WTC11 (cell line): ENCODE data around the gene GIPC2. TPM values are rescaled to one million over a fixed set of nuclear protein-coding genes. Genes with fewer than 3 reads are reported as not detected.

ENCODE experiments used
- ATAC-seq: fragments of 200-7000 bp; cut with Tn5 transposase; 2 replicates; pipeline ENCODE4 v1.10.0; 2021; ENCODE audit warnings: mild to moderate bottlenecking, moderate library complexity
- CTCF ChIA-PET: fragments of 300-600 bp; sonication (Branson Sonifier 250); formaldehyde crosslinking; loops from one replicate; lab custom pipeline; 2021; ENCODE audit warnings: antibody characterized with exemption; lab: Charles Lee
- POLR2A ChIA-PET: fragments of 350-600 bp; sonication (Branson Sonifier 250); formaldehyde crosslinking; loops from one replicate; lab custom pipeline; 2021; ENCODE audit warnings: antibody characterized with exemption; lab: Charles Lee
- DNase-seq: peaks from one replicate; pipeline ENCODE4 v3.0.0; 2021; ENCODE audit warnings: low spot score
- H3K27ac Mint-ChIP-seq: 2 replicates; pipeline ENCODE4 v1.8.0; 2021; ENCODE audit warnings: mixed read lengths
- H3K27me3 Mint-ChIP-seq: 2 replicates; pipeline ENCODE4 v1.8.0; 2021; ENCODE audit warnings: low read depth, mild to moderate bottlenecking, moderate library complexity, mixed read lengths
- H3K36me3 Mint-ChIP-seq: 2 replicates; pipeline ENCODE4 v1.8.0; 2021; ENCODE audit warnings: mixed read lengths
- H3K4me1 Mint-ChIP-seq: 2 replicates; pipeline ENCODE4 v1.8.0; 2022; ENCODE audit warnings: mixed read lengths
- H3K4me3 Mint-ChIP-seq: 2 replicates; pipeline ENCODE4 v1.8.0; 2021; ENCODE audit warnings: mild to moderate bottlenecking, moderate library complexity, mixed read lengths
- H3K9me3 Mint-ChIP-seq: 2 replicates; pipeline ENCODE4 v1.8.0; 2021; ENCODE audit warnings: mixed read lengths
- AFF4 ChIP-seq: sonication (generic); formaldehyde crosslinking; IDR thresholded peaks from 2 replicates; pipeline ENCODE4 v1.8.1; 2023; ENCODE audit warnings: mild to moderate bottlenecking, missing genetic modification reagents, borderline replicate concordance
- CREB1 ChIP-seq: sonication (generic); formaldehyde crosslinking; IDR thresholded peaks from 2 replicates; pipeline ENCODE4 v1.8.0; 2023; ENCODE audit warnings: mild to moderate bottlenecking, missing genetic modification reagents
- CREM ChIP-seq: sonication (generic); formaldehyde crosslinking; IDR thresholded peaks from 2 replicates; pipeline ENCODE4 v1.8.1; 2022; ENCODE audit warnings: mild to moderate bottlenecking, missing genetic modification reagents, moderate library complexity
- ESRRA ChIP-seq: sonication (generic); formaldehyde crosslinking; IDR thresholded peaks from 2 replicates; pipeline ENCODE4 v1.8.1; 2022; ENCODE audit warnings: mild to moderate bottlenecking, missing genetic modification reagents, borderline replicate concordance
- FOXJ3 ChIP-seq: sonication (generic); formaldehyde crosslinking; IDR thresholded peaks from 2 replicates; pipeline ENCODE4 v1.9.0; 2021; ENCODE audit warnings: missing genetic modification reagents, mild to moderate bottlenecking, borderline replicate concordance
- HMGXB4 ChIP-seq: sonication (generic); formaldehyde crosslinking; IDR thresholded peaks from 2 replicates; pipeline ENCODE4 v1.8.1; 2023; ENCODE audit warnings: mild to moderate bottlenecking, moderate library complexity, missing genetic modification reagents
- IRF1 ChIP-seq: sonication (generic); formaldehyde crosslinking; IDR thresholded peaks from 2 replicates; pipeline ENCODE4 v1.8.0; 2023; ENCODE audit warnings: missing genetic modification reagents
- JAZF1 ChIP-seq: fragments of 250-450 bp; sonication (Bioruptor Pico); IDR thresholded peaks from 2 replicates; pipeline ENCODE4 v1.9.0; 2021; ENCODE audit warnings: moderate library complexity, mild to moderate bottlenecking, inconsistent platforms
- KAT7 ChIP-seq: sonication (generic); formaldehyde crosslinking; IDR thresholded peaks from 2 replicates; pipeline ENCODE4 v1.8.1; 2023; ENCODE audit warnings: missing genetic modification reagents, mild to moderate bottlenecking, borderline replicate concordance
- NFE2L1 ChIP-seq: sonication (generic); formaldehyde crosslinking; IDR thresholded peaks from 2 replicates; pipeline ENCODE4 v1.8.1; 2023; ENCODE audit warnings: missing genetic modification reagents
- NR3C1 ChIP-seq: sonication (generic); formaldehyde crosslinking; conservative IDR thresholded peaks from 2 replicates; pipeline ENCODE4 v1.8.1; 2023; ENCODE audit warnings: low read depth, mild to moderate bottlenecking, missing genetic modification reagents
- SMAD3 ChIP-seq: sonication (generic); formaldehyde crosslinking; IDR thresholded peaks from 2 replicates; pipeline ENCODE4 v1.8.0; 2022; ENCODE audit warnings: missing genetic modification reagents, mild to moderate bottlenecking, borderline replicate concordance
- ZNF281 ChIP-seq: sonication (generic); formaldehyde crosslinking; IDR thresholded peaks from 2 replicates; pipeline ENCODE4 v1.8.0; 2023; ENCODE audit warnings: mild to moderate bottlenecking, missing genetic modification reagents
- ZNF396 ChIP-seq: fragments of 250-450 bp; sonication (Bioruptor Pico); IDR thresholded peaks from 2 replicates; pipeline ENCODE4 v1.8.0; 2021; ENCODE audit warnings: mild to moderate bottlenecking, moderate library complexity, borderline replicate concordance
- total RNA-seq: library from RNA; stranded (reverse); gene quantifications from 3 replicates; pipeline ENCODE4 v1.2.3, GENCODE V29; 2021
- TF ChIP-seq, protein P1 (sequence below): sonication (generic); formaldehyde crosslinking; IDR thresholded peaks from 2 replicates; pipeline ENCODE4 v1.8.1; 2023; ENCODE audit warnings: mild to moderate bottlenecking, missing genetic modification reagents

GIPC2 gene
- total RNA-seq, 1 experiment from 2014 or later = 0.83 TPM

DNA sequence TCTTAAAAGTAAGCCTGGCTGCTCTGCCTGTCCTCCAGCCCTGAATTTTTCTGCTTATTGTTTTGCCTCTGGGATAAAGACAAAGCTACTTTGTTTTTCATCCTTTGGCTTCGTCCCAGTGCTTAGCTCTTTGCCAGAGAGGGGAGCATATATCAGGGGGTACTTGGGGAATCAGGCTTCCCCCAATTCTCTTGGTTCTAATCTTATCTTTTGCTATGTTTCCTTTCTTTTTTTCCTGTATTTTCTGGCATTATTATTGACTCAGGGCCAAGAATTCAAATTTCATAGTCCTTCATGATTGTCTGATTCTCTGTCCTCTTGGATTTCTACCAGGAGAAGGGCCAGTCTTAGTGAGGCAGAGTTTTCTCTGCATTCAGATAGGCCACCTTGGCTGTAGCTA lies 51.2 kb downstream of the GIPC2 start (continued):
- TF ChIP-seq KAT7 (no peak), NFE2L1 (CRISPR knock-in tag) (no peak), FOXJ3 (no peak), SMAD3 (CRISPR knock-in tag) (no peak), IRF1 (CRISPR knock-in tag) (no peak), AFF4 (CRISPR knock-in tag) (no peak), NR3C1 (no peak), ZNF396 (CRISPR knock-in tag) (no peak)
- TF ChIP-seq, protein P1, sequence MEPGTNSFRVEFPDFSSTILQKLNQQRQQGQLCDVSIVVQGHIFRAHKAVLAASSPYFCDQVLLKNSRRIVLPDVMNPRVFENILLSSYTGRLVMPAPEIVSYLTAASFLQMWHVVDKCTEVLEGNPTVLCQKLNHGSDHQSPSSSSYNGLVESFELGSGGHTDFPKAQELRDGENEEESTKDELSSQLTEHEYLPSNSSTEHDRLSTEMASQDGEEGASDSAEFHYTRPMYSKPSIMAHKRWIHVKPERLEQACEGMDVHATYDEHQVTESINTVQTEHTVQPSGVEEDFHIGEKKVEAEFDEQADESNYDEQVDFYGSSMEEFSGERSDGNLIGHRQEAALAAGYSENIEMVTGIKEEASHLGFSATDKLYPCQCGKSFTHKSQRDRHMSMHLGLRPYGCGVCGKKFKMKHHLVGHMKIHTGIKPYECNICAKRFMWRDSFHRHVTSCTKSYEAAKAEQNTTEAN (CRISPR knock-in tag) = no peak
- TF ChIP-seq, all 79 proteins: peak for 0

GRCh38 chr1:78101051-78101450 lies 55.3 kb downstream of the GIPC2 start:
- Mint-ChIP-seq H3K4me1 (peaks cover 10% of the 10 kb centered on the region), H3K27ac (no peak overlapping the region), H3K9me3 (no peaks in the 10 kb centered on the region), H3K36me3 (no peaks in the 10 kb centered on the region), H3K4me3 (no peak overlapping the region), H3K27me3 (no peaks in the 10 kb centered on the region)
- ChIA-PET CTCF (interaction anchor here (2.7 kb wide), 1 partner anchor 13 kb away, joined by 12 read pairs; no protein-coding TSS in a partner anchor), POLR2A (no interaction called here)
- ATAC-seq (no peak), DNase-seq (no peak)
- TF ChIP-seq JAZF1 (CRISPR knock-in tag) = no peak
- no peak for TF ChIP-seq KAT7
- no peak for TF ChIP-seq ZNF281 (CRISPR knock-in tag)
- TF ChIP-seq CREM = no peak
- TF ChIP-seq ESRRA = no peak
- no peak for TF ChIP-seq HMGXB4 (CRISPR knock-in tag)
- no peak for TF ChIP-seq NFE2L1 (CRISPR knock-in tag)
- no peak for TF ChIP-seq CREB1 (CRISPR knock-in tag)
